OCI-LY3 (cell line): ENCODE measurements around the gene VAV1.
"Not testable (repeated sequence)": the region's sequence is repeated elsewhere in the genome, so short reads cannot be mapped to it uniquely, and the experiment has no call there.

ENCODE experiments used
- EZH2phosphoT487 ChIP-seq: fragments of 200-600 bp; shearing (Covaris generic); IDR thresholded peaks from 2 replicates; pipeline ENCODE4 v1.6.1; 2018; ENCODE audit warnings: antibody characterized with exemption, mixed run types, low read depth
- TF ChIP-seq, protein P1 (sequence below): fragments of 200-600, 300-600 bp; sonication (generic); IDR thresholded peaks from 2 replicates; pipeline ENCODE4 v1.5.1; 2014; ENCODE audit warnings: antibody characterized with exemption, low read length, low read depth

DNA sequence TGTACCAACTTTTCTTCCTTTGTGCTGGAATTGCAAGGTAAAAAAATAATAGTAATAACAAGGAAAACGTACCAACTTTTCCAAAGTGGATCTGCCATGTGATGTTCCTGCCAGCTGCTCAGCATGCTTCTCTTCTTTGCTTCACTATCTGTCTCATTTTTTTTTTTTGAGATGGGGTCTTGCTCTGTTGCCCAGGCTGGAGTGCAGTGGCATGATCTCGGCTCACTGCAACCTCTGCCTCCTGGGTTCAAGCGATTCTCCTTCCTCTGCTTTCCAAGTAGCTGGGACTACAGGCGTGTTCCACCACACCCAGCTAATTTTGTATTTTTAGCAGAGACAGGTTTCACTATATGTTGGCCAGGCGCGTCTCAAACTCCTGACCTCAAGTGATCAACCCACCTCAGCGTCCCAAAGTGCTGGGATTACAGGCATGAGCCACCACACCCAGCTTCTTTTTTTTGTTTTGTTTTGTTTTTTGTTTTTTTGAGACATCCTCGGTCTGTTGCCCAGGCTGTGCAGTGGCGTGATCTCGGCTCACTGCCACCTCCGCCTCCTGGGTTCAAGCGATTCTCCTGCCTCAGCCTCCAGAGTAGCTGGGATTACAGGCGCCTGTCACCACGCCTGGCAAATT lies 27.8 kb downstream of the VAV1 start:
- TF ChIP-seq, protein P1, sequence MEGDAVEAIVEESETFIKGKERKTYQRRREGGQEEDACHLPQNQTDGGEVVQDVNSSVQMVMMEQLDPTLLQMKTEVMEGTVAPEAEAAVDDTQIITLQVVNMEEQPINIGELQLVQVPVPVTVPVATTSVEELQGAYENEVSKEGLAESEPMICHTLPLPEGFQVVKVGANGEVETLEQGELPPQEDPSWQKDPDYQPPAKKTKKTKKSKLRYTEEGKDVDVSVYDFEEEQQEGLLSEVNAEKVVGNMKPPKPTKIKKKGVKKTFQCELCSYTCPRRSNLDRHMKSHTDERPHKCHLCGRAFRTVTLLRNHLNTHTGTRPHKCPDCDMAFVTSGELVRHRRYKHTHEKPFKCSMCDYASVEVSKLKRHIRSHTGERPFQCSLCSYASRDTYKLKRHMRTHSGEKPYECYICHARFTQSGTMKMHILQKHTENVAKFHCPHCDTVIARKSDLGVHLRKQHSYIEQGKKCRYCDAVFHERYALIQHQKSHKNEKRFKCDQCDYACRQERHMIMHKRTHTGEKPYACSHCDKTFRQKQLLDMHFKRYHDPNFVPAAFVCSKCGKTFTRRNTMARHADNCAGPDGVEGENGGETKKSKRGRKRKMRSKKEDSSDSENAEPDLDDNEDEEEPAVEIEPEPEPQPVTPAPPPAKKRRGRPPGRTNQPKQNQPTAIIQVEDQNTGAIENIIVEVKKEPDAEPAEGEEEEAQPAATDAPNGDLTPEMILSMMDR = not testable (repeated sequence)
- TF ChIP-seq EZH2phosphoT487 = not testable (repeated sequence)
